Ovary (tissue), 3 donors: Measurements from ENCODE around the gene TIPRL.

Experiments
- POLR2A ChIP-seq: fragments of 450-650 bp; IDR thresholded peaks from one replicate; pipeline ENCODE4 v1.6.1; 2017; ENCODE audit warnings: antibody characterized with exemption, mild to moderate bottlenecking, moderate library complexity
- TF ChIP-seq, protein P1 (sequence below), 3 donors: fragments of 450-650 bp in 2 of 3; fragments of 200-600 bp in 1 of 3; IDR thresholded peaks; one replicate each; pipeline versions ENCODE4 v1.5.1 to v1.8.0; 2016 to 2022; ENCODE audit warnings: antibody characterized with exemption in 3 of 3, mild to moderate bottlenecking in 1 of 3
- donor health status: DM: no; HTN: no; CAD: no.

DNA sequence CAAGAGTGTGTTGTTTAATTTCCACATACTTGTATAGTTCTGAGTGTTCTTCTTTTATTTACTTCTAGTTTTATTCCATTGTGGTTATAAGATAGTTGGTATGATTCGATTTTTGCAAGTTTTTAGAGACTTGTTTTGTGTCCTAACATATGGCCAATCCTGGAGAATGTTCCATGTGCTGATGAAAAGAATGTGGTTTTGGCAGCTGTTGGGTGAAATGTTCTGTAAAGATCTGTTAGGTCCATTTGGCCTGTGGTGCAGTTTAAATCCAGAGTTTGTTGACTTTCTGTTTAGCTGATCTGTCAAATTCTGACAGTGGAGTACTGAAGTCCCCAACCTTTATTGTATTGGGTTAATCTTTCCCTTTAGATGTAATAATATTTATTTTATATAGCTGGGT, 19.5 kb upstream of the TIPRL start:
- TF ChIP-seq, protein P1, sequence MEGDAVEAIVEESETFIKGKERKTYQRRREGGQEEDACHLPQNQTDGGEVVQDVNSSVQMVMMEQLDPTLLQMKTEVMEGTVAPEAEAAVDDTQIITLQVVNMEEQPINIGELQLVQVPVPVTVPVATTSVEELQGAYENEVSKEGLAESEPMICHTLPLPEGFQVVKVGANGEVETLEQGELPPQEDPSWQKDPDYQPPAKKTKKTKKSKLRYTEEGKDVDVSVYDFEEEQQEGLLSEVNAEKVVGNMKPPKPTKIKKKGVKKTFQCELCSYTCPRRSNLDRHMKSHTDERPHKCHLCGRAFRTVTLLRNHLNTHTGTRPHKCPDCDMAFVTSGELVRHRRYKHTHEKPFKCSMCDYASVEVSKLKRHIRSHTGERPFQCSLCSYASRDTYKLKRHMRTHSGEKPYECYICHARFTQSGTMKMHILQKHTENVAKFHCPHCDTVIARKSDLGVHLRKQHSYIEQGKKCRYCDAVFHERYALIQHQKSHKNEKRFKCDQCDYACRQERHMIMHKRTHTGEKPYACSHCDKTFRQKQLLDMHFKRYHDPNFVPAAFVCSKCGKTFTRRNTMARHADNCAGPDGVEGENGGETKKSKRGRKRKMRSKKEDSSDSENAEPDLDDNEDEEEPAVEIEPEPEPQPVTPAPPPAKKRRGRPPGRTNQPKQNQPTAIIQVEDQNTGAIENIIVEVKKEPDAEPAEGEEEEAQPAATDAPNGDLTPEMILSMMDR (IDR thresholded peaks at IDR 0.05) = no peak
- no peak for TF ChIP-seq POLR2A
